ENCODE data around the gene MCMBP.

- TF ChIP-seq EP300 (IDR thresholded peaks at IDR 0.05; ENCODE audit: borderline replicate concordance) (no peak), TAF1 (IDR thresholded peaks at IDR 0.05; ENCODE audit: low read depth) (no peak), RAD21 (IDR thresholded peaks at IDR 0.05; ENCODE audit: low read depth) (no peak), REST (IDR thresholded peaks at IDR 0.05; ENCODE audit: low read depth) (no peak), YY1 (IDR thresholded peaks at IDR 0.05; ENCODE audit: low read depth) (no peak), CEBPB (IDR thresholded peaks at IDR 0.05) (no peak), MAX (IDR thresholded peaks at IDR 0.05) (no peak), CREB1 (IDR thresholded peaks at IDR 0.05; ENCODE audit: low read depth) (no peak), FOXM1 (IDR thresholded peaks at IDR 0.05; ENCODE audit: borderline replicate concordance, low read depth) (no peak), EGR1 (IDR thresholded peaks at IDR 0.05) (no peak), USF1 (IDR thresholded peaks at IDR 0.05) (no peak), ZBTB7A (IDR thresholded peaks at IDR 0.05; ENCODE audit: low read depth) (no peak)
Observed at GRCh38 chr10:119780879-119781480, 91.7 kb downstream of the MCMBP start.
